ENCODE measurements around the gene GTF3C1.

Gene GTF3C1

DNA sequence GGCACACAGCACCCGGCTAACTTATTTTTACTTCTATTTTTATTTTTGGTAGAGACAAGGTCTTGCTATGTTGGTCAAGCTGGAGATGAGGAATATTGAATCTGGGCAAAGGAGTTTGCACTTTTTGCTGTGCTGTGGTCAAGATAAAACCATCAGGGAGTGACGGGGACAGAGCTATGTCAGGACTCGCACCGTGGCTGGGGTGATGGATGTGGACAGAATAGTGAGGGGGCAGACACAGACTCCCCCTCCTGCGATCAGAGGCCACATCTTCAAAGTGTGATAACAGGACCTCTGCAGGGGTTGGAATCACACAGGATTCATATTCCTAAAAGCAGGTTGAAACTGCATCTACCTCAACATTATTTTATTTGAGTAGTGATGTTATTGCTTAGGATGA is 122.2 kb downstream of the GTF3C1 start:
- DNase-seq (ENCODE audit: low spot score), result no peak

DNA sequence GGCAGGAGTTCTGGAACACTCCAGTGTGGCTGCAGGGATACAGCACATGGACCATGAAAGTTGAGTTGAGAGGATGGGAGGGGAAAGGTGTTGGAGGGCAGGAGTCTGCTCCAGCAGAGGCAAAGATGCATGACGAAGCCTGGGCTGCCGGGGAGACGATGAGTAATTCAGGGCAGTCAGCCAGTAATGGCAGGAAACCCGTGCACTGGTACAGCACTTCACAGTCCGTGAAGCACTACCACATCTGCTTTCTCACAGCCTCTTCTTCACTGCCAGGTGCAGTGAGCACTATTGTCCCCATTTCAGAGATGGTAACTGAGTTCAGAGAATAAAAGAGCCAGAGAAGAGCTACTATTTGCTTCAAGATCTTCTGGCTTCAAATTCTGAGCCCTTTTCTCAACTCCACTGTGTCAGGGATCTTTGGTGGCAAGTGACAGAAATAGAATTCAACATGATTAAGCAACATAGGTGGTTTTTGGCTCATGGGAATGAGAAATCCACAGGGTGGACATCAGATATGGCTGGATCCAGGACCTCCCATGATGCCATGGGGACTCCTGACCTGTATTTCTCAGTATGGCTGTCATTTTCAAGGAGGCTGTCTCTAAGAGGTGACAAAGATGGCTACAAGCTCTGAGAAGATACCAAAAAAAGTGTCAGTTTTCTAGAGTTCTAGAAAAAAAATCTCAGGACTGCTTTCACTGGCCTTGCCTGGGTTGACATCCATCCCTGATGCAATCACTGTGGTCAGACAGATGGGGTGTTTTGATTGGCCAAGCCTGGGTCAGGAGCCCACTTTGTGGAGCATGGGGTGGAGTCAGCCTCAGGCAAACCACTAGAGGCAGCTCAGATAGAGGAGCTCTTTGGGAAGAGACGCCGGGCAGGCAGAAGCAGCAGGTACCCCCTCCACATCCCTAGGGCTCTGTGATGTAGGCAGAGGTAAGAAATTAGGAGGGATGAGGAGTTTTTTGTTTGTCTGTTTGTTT is 123.0 kb downstream of the GTF3C1 start:
- DNase-seq (ENCODE audit: low spot score), result peak; percentile 85

DNA sequence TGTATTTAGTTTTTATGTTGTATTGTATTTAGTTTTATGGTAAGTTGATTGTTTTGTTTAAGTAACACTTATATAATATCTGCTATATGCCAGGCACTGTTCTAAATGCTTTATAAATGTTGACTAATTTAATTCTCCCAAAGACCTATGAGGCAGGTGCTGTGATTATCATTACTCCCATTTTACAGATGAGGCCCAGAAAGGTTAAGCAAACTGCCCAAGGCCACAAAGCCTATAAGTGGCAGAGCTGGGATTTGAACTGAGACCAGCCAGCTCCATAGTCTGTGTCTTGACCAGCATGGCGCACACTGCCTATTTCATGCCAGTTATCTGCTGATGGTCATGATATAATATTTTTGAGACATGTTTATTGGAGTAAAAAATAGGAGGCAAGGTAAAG is 123.8 kb downstream of the GTF3C1 start:
- DNase-seq (ENCODE audit: low spot score), result no peak

DNA sequence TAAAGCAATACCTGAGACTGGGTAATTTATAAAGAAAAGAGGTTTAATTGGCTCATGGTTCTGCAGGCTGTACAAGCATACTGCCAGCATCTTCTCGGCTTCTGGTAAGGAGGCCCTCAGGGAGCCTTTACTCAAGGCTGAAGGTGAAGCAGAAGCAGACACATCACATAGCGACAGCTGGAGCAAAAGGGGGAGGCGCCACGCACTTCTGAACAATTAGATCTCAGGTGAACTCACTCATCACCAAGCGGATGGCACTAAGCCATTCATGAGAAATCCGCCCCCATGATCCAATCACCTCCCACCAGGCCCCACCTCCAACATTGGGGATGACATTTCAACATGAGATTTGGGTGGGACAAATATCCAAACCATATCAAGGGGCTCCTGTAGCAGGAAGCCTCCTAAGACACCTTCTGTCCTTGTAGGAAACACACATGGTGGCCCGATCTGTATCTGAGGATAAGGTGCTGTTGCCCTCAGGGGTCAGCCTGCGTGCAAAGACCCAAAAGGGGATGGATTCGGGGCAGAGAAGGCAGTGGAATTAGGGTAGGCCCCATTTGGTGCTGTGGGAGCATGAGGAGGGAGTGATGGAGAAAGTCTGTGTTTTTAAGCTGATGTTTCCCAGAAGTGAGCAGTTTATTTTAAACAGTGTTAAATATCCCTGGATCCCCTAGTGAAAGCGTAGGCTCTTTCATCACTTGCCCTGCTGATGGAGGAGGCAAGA is 124.8 kb downstream of the GTF3C1 start:
- no peak for DNase-seq (ENCODE audit: low spot score)

DNA sequence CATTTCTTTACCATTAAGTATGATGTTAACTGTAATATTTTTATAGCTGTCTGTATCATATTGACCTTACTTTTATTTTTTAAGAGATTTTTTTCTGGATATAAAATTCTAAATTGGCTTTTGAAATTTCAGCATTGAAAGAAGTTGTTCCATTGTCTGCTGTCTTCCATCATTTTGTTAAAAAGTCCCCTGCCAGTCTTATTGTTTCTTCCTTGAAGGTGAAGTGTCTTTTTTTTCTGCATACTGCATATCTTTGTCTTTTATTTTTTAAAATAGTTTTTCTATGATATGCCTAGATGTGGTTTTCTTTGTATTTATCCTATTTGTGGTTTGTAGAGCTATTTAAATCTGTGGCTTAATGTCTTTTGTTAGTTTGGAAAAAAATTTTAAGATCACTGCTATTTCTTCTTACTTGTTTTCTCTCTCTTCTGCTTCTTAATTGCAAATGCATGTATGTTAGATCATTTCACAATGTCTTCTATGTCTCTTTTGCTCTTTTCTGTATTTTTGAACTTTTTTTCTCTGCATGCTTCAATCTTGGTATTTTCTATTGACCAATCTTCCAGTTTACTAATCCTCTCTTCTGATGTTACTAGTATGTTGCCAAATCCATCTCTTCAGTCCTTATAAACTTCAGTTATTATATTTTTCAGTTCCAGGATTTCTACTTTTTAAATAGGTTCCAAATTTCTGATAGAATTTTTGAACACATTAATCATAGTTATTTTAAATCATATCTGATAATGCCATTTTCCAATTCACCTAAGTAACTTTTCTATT is 127.6 kb downstream of the GTF3C1 start:
- no peak for DNase-seq (ENCODE audit: low spot score)

DNA sequence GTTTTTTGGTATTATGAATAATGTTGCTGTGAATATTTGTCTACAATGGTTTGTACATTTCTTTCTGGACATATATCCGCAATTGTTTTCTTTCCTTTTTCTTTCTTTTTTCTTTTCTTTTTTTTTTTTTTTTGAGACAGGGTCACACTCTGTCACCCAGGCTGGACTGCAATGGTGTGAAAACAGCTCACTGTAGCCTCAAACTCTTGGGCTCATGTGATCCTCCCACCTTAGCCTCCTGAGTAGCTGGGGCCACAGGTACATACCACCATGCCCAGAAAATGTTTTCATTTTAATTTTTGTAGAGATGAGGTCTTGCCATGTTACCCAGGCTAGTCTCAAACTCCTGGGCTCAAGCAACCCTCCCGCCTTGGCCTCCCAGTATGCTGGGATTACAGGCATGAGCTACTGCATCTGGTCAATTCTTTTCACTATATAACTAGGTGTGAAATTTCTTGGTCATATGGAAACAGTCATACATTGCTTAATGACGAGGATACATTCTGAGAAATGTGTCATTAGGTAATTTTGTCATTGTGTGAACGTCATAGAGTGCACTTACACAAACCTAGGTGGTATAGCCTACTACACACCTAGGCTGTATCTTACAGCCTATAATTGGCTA is 132.6 kb downstream of the GTF3C1 start:
- no peak for DNase-seq (ENCODE audit: low spot score)

DNA sequence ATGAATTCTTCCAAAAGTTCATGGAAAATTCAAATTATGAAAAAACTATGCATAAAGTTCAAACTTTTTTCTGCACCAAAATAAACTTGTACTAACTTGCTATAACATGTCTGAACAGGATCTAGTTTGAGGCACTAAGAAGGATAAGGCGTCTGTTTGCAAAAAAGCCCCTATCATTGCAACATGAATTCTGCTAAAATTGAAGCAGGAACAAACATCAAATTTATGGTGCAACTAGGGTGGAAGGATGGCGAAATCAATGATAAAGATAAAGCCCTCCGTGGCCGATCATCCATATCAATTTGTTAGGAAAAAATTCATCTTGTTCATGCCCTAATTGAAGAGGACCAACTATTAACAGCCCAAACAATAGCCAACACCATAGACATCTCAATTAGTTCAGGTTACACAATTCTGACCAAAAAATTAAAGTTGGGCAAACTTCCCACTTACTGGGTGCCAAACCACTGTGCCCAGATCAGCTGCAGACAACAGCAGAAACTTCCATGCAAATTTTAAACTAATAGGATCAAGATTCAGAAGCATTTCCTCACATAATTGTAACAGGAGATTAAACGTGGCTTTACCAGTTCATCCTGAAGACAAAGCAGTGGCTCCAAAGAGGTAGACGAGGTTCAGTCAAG is 134.8 kb downstream of the GTF3C1 start:
- no peak for DNase-seq (ENCODE audit: low spot score)

DNA sequence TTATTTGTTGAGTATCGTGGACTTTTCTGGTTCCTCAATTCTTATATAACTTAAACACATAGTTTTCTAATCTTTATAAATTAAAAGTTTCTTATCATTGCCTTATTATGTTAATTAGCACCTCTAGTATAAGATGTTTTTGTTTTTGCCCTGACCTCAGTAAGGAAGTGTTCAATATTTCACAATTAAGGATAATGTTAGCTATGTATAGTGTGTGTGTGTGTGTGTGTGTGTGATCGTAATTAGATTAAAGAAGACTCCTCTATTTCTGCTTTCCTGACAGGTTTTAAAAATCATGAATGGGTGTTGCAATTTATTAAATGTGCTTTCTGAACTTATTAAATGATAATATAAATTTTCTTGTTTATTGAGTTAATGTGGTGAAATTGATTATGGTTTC is 135.8 kb downstream of the GTF3C1 start:
- no peak for DNase-seq (ENCODE audit: low spot score)

DNA sequence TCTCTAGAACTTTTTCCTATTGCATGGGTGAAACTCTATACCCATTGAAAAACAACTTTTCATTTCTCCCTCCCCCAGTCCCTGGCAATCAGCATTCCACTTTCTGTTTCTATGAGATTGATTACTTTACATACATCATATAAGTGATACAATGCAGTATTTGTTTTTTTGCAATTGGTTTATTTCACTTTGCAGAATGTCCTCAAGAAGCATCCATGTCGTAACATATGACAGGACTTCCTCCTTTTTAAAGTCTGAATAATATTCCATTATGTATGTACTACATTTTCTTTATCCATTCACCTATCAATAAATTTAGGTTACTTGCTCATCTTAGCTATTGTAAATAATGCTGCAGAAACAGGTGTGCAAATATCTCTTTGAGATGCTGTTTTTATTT is 139.0 kb downstream of the GTF3C1 start:
- DNase-seq (ENCODE audit: low spot score), result no peak
